ENCODE results near the gene ELMO2.

ELMO2 gene

DNA sequence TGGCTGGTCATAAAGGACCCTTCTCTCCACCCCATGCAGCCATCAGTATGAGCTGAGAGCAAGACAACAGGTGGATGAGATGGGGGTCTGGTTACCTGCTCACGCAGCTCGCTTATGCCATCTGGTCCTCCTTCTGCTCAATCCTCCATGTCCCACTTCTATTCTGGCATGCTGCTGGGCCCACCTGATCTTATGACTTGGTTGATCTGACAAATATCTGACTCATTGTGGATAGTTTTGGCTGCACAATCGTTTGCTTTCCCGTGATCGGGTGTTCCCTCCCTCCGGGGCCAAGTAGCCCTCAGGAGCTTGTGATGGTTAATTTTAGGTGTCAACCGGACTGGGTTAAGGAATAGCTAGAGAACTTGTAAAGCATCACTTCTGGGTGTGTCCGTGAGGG, 26.6 kb upstream of the ELMO2 start:
- TF ChIP-seq ZFX (IDR thresholded peaks at IDR 0.05; ENCODE audit: borderline replicate concordance): no peak
- TF ChIP-seq, protein P1, sequence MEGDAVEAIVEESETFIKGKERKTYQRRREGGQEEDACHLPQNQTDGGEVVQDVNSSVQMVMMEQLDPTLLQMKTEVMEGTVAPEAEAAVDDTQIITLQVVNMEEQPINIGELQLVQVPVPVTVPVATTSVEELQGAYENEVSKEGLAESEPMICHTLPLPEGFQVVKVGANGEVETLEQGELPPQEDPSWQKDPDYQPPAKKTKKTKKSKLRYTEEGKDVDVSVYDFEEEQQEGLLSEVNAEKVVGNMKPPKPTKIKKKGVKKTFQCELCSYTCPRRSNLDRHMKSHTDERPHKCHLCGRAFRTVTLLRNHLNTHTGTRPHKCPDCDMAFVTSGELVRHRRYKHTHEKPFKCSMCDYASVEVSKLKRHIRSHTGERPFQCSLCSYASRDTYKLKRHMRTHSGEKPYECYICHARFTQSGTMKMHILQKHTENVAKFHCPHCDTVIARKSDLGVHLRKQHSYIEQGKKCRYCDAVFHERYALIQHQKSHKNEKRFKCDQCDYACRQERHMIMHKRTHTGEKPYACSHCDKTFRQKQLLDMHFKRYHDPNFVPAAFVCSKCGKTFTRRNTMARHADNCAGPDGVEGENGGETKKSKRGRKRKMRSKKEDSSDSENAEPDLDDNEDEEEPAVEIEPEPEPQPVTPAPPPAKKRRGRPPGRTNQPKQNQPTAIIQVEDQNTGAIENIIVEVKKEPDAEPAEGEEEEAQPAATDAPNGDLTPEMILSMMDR (IDR thresholded peaks at IDR 0.05): no peak
- no peak overlapping the region for H3K27ac ChIP-seq

DNA sequence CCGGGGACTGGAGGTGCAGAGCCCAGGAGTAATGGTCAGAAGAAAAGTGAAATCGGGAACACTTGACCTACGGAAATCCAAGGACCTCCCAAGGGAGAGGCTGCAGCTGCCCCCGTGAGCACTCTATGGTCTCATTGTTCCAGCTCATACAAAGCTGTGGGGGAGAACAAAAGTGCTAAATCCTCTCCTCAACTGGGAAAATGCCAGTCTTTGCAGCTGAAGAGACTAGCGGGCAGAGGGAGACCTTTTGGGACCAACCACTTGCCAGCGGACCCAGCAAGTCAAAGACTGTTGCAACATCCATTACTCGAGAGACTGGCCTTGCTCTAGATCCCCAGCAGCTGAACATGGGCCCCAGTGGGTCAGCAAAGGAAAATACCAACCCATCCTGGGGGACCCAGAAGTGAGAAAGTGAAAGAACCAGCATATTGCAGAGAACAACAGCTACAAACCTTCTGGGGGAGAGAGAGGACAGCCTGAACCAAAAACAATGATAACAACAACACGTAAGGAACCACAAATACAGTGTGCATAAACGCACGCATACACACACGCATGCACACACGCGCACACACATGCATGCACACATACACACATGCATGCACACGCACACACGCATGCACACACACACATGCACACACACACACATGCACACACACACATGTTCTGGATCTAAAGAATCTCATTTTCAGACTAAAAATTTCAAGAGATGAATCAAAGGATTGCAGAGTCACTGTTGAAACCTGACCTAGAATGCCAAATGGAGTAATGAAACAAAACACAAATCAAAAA, 24.7 kb upstream of the ELMO2 start:
- no peak overlapping the region for H3K27ac ChIP-seq
- TF ChIP-seq ZFX (IDR thresholded peaks at IDR 0.05; ENCODE audit: borderline replicate concordance): no peak
- TF ChIP-seq, protein P1 (IDR thresholded peaks at IDR 0.05): no peak

DNA sequence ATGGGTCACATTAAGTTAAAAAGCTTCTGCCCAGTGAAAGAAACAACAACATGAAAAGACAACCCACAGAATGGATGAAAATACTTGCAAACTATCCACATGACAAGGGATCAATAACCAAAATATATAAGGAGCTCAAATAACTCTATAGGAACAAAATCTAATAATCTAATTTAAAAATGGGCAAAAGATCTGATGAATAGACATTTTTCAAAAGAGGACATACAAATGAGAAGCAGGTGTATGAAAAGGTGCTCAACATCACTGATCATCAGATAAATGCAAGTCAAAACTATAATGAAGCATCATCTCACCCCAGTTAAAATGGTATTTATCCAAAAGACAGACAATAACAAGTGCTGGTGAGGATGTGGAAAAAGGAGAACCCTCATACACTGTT, 21.0 kb upstream of the ELMO2 start:
- no peak overlapping the region for H3K27ac ChIP-seq
- TF ChIP-seq ZFX (IDR thresholded peaks at IDR 0.05; ENCODE audit: borderline replicate concordance): no peak
- TF ChIP-seq, protein P1 (IDR thresholded peaks at IDR 0.05): no peak

DNA sequence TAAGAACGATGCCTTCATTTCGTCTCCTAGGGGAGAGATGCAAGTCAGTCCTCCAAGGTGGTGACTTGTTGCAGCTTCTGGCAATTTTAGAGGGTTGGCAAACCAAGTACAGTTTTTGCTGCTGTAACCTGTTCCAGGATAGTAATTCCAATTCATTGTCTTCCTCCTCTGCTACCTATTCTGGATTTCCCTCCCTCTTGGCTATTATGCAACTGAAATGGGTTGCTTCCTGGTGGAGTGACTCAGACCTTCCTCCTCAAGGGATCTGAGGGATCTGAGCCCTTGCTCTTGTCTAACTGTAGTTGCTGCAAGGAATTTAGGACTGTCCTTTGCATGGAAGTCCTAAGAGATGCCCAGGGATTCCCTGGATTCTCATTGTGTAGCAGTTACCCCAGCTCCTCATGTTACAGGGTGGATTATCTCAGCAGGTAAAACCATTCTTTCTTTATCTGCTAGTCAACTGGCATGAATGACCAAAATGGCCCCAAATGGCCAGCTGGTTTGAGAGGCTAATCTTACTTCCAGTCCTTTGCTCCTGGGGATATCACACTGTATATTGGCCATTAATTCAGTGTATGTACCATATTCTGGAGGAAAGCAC, 17.6 kb upstream of the ELMO2 start:
- TF ChIP-seq, protein P1 (IDR thresholded peaks at IDR 0.05): no peak
- TF ChIP-seq ZFX (IDR thresholded peaks at IDR 0.05; ENCODE audit: borderline replicate concordance): no peak
- no peak overlapping the region for H3K27ac ChIP-seq

DNA sequence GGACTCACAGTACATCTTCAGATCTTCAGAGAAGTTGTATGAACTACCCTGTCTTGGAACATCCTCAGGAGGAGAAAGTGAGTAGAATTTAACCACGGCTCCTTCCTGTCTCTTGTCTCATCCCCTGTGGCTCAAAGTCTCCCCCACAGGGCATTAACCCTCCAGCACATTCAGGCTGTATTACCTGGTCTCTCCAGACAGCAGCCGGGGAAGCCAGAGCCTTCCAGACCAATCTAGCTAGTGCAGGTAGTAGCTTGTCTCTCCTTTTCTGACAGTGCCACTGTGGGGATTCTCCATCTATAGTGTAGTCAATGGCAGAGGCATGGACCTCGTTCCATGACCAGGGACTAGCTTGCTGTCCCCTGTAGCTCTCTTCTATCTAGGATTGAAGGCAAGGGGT, 16.9 kb upstream of the ELMO2 start:
- no peak for TF ChIP-seq ZFX (IDR thresholded peaks at IDR 0.05; ENCODE audit: borderline replicate concordance)
- TF ChIP-seq, protein P1 (IDR thresholded peaks at IDR 0.05): no peak
- no peak overlapping the region for H3K27ac ChIP-seq

DNA sequence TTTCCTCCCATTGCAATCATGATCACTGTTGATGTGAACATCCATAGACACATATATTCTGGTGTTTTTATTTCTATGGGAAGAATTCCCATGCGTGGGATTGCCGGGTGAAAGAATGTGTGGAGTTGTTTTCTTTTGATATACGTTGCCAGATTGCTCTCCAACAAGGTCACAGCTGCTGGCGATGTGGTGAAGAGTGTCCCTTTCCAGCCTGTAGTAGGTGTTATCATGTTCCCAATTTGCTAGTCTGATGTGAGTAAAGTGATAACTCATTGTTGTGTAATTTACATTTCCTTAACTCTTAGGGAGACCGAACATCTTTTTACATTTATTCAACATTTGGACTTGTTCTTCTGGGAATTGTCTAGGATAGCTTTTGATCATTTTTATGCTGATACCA, 14.5 kb upstream of the ELMO2 start:
- no peak overlapping the region for H3K27ac ChIP-seq
- TF ChIP-seq, protein P1 (IDR thresholded peaks at IDR 0.05): no peak
- TF ChIP-seq ZFX (IDR thresholded peaks at IDR 0.05; ENCODE audit: borderline replicate concordance): no peak

DNA sequence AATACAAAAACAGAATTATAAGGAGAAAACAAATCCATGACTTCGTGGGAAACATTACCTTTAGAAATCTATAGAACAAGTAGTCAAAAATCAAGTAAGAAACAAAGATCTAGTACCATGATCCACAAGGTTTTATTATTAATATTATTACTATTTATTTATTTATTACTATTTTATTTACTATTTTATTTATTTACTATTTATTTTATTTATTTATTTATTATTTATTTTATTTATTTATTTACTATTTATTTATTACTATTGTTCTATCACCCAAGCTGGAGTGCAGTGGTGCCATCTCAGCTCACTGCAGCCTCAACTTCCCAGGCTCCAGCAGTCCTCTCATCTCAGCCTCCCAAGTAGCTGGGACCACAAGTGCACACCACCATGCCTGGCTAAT, 13.5 kb upstream of the ELMO2 start:
- TF ChIP-seq ZFX (IDR thresholded peaks at IDR 0.05; ENCODE audit: borderline replicate concordance): no peak
- TF ChIP-seq, protein P1 (IDR thresholded peaks at IDR 0.05): no peak
- H3K27ac ChIP-seq: no peak overlapping the region

Measured in 22Rv1 (cell line).